ENCODE data around the gene F11.
"Not testable (repeated sequence)": the region's sequence is repeated elsewhere in the genome, so short reads cannot be mapped to it uniquely, and the experiment has no call there.

The F11 gene

DNA sequence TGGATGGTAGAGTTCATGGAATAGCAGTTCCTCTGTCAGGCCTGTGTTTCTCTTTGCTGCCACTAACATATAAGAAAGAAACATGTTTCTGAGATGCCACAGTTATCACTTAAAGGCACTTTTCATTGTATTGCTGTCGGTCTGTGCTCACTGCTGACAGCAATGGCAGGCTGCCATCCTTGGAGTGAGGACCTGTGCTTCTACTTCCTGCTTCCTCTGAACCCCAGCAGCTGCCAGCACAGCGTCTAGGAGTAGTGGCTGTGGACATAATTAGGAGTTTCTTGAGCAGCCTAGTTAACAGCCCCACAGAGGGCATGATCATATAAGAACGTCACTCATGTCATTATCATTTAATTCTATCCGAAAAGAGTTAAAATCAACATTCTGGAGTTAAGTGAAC lies 30.5 kb downstream of the F11 start:
- no peaks in the 10 kb centered on the region for H3K36me3 ChIP-seq (ENCODE audit: control insufficient read depth, insufficient read depth, low read length)
- H3K4me3 ChIP-seq (ENCODE audit: low read length) = no peak overlapping the region
- H3K4me1 ChIP-seq (ENCODE audit: control insufficient read depth, insufficient read depth, low read length) = no peaks in the 10 kb centered on the region
- H3K9ac ChIP-seq (ENCODE audit: low read length) = no peak overlapping the region
- H3K27ac ChIP-seq (ENCODE audit: low read depth, low read length) = no peak overlapping the region
- H3K27me3 ChIP-seq (ENCODE audit: control insufficient read depth, insufficient read depth, low read length) = no peaks in the 10 kb centered on the region

DNA sequence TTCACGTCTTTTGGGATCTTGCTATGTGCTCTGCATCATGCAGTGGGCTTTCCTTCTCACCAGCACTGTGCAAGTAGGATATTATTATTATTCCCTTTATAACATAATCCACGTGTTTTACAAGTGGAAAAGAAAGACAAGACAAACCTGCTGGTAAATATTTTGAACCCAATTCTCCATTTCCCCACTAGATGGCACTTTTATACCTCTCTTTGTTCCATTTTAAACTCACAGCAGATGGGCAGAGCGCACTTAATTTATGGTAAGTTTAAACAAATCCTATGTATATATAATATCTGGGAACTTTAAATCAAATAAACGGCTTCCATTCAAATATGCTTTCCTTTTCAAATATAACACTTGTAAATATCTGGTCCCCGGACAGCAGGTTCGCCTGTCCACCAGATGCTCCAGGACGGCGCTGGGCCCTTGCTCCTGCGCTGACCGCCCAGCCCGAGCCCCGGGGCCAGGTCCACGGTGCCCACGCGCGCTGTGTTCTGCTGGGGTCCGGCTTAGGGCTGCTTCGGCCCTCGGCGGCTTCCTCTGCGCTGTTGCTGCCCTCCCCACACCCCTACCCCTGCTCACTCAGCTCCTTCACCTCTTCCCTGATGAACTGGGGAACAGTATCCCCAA lies 31.1 kb downstream of the F11 start:
- Histone ChIP-seq H3K9ac (ENCODE audit: low read length) (no peak overlapping the region), H3K4me1 (ENCODE audit: control insufficient read depth, insufficient read depth, low read length) (no peaks in the 10 kb centered on the region), H3K36me3 (ENCODE audit: control insufficient read depth, insufficient read depth, low read length) (no peaks in the 10 kb centered on the region), H3K27me3 (ENCODE audit: control insufficient read depth, insufficient read depth, low read length) (no peaks in the 10 kb centered on the region), H3K4me3 (ENCODE audit: low read length) (no peak overlapping the region), H3K27ac (ENCODE audit: low read depth, low read length) (no peak overlapping the region)

- Histone ChIP-seq H3K27me3 (ENCODE audit: control insufficient read depth, insufficient read depth, low read length) (no peaks in the 10 kb centered on the region), H3K4me1 (ENCODE audit: control insufficient read depth, insufficient read depth, low read length) (no peaks in the 10 kb centered on the region), H3K27ac (ENCODE audit: low read depth, low read length) (no peak overlapping the region), H3K36me3 (ENCODE audit: control insufficient read depth, insufficient read depth, low read length) (no peaks in the 10 kb centered on the region), H3K9ac (ENCODE audit: low read length) (no peak overlapping the region), H3K4me3 (ENCODE audit: low read length) (no peak overlapping the region)
Observed at GRCh38 chr4:186298031-186298647, 32.1 kb downstream of the F11 start.

GRCh38 chr4:186299291-186299690 lies 33.3 kb downstream of the F11 start:
- no peak overlapping the region for H3K4me3 ChIP-seq (ENCODE audit: low read length)
- no peak overlapping the region for H3K9ac ChIP-seq (ENCODE audit: low read length)
- H3K27me3 ChIP-seq (ENCODE audit: control insufficient read depth, insufficient read depth, low read length) = no peaks in the 10 kb centered on the region
- H3K36me3 ChIP-seq (ENCODE audit: control insufficient read depth, insufficient read depth, low read length) = no peaks in the 10 kb centered on the region
- no peak overlapping the region for H3K27ac ChIP-seq (ENCODE audit: low read depth, low read length)
- H3K4me1 ChIP-seq (ENCODE audit: control insufficient read depth, insufficient read depth, low read length) = no peaks in the 10 kb centered on the region

GRCh38 chr4:186300659-186301390 lies 34.8 kb downstream of the F11 start:
- H3K9ac ChIP-seq (ENCODE audit: low read length) = no peak overlapping the region
- no peak overlapping the region for H3K27ac ChIP-seq (ENCODE audit: low read depth, low read length)
- H3K4me3 ChIP-seq (ENCODE audit: low read length) = no peak overlapping the region
- no peaks in the 10 kb centered on the region for H3K36me3 ChIP-seq (ENCODE audit: control insufficient read depth, insufficient read depth, low read length)
- no peaks in the 10 kb centered on the region for H3K27me3 ChIP-seq (ENCODE audit: control insufficient read depth, insufficient read depth, low read length)
- no peaks in the 10 kb centered on the region for H3K4me1 ChIP-seq (ENCODE audit: control insufficient read depth, insufficient read depth, low read length)

DNA sequence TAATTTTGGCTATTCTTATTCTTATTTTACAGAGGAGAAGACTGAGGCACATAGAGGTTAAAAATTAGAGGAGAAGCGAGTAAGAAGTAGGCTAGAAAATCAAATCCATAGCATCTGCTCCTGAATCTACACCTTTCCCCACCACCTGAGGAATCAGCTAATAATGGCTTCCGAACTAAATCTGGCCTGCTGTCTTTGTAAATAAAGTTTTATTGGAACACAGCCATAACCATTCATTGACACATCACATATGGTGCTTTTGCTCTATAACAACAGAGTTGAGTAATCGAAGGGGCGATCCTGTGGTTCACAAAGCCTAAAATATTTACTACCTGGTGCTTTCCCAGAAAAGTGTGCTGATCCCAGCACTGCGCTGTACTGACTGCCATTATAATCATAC lies 38.2 kb downstream of the F11 start:
- Histone ChIP-seq H3K36me3 (ENCODE audit: control insufficient read depth, insufficient read depth, low read length) (no peaks in the 10 kb centered on the region), H3K9ac (ENCODE audit: low read length) (no peak overlapping the region), H3K27me3 (ENCODE audit: control insufficient read depth, insufficient read depth, low read length) (no peaks in the 10 kb centered on the region), H3K4me1 (ENCODE audit: control insufficient read depth, insufficient read depth, low read length) (peaks cover 5% of the 10 kb centered on the region), H3K4me3 (ENCODE audit: low read length) (no peak overlapping the region), H3K27ac (ENCODE audit: low read depth, low read length) (no peak overlapping the region)

DNA sequence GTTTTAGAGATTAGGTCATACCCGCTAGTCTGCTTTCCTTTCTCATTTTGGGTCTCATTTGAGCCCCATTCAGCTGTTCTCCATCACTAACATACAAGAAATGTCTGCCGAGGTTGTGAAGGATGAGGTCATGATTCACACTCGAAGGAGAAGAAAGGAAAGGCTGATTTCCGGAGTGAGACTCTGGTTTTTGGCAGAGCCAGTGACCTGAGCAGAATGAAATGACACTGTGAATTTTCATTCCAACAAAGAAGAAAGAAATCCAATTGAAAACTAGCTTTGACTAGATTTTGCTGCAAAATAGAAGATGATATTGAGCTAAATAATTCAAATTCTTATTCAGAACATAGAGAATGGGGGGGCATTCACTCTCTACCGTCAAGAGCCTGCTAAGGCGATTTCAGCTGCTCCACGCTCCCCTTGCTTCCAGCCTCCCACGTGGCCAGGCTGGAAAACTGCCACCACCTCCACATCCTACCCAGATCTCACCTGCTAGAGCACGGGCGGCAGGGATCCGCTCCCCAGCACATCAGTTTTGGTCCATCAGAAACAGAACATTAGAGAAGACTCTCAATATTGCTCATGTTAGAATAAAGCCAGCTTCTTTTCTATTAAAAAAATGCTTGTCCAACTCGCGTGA lies 39.0 kb downstream of the F11 start:
- H3K27me3 ChIP-seq (ENCODE audit: control insufficient read depth, insufficient read depth, low read length) = no peaks in the 10 kb centered on the region
- H3K27ac ChIP-seq (ENCODE audit: low read depth, low read length) = no peak overlapping the region
- H3K36me3 ChIP-seq (ENCODE audit: control insufficient read depth, insufficient read depth, low read length) = no peaks in the 10 kb centered on the region
- H3K4me1 ChIP-seq (ENCODE audit: control insufficient read depth, insufficient read depth, low read length) = peaks cover 5% of the 10 kb centered on the region
- H3K9ac ChIP-seq (ENCODE audit: low read length) = no peak overlapping the region
- no peak overlapping the region for H3K4me3 ChIP-seq (ENCODE audit: low read length)

DNA sequence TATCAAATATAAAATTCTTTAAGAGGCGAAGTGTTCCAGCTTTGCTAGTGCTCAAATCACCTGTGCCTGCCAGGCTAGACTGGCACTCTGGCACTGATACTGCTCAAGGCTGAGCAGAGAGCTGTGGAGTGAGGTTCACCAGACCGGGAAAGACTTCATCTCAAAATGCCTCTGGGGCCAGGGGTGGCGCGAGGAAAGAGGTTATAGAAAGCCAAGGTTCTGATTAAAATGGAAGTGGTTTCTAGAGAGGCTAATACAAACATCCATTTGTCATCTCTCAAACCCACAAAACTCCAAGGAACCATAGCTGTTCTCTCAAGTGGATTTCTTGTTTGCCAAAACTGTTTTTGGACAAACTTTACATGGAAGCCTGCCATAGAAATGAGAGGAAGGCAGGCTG lies 41.5 kb downstream of the F11 start:
- Histone ChIP-seq H3K36me3 (ENCODE audit: control insufficient read depth, insufficient read depth, low read length) (no peaks in the 10 kb centered on the region), H3K9ac (ENCODE audit: low read length) (no peak overlapping the region), H3K27me3 (ENCODE audit: control insufficient read depth, insufficient read depth, low read length) (no peaks in the 10 kb centered on the region), H3K4me1 (ENCODE audit: control insufficient read depth, insufficient read depth, low read length) (peaks cover 5% of the 10 kb centered on the region), H3K4me3 (ENCODE audit: low read length) (no peak overlapping the region), H3K27ac (ENCODE audit: low read depth, low read length) (no peak overlapping the region)

DNA sequence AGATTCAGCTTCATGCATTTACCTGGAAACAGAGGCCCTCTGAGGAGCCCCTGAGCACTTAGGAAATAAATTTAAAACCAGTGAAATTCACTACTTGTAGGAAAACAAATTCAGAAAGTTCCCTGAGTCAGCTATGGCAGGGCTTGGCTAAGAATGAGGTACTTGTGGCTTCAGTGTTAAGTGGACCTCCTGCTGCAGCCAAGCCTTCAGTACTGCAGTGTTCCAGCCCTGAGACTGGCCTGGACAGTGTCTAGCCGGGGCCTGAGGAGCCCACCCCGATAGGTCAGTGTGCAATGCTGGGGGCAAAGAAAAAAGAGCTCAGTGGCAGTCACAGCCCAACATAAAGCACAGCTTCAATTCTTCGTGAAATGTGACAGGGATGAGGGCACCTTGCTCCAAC lies 41.9 kb downstream of the F11 start:
- no peak overlapping the region for H3K4me3 ChIP-seq (ENCODE audit: low read length)

GRCh38 chr4:186318481-186318880 lies 52.5 kb downstream of the F11 start:
- H3K4me3 ChIP-seq (ENCODE audit: low read length) = no peak overlapping the region
- H3K36me3 ChIP-seq (ENCODE audit: control insufficient read depth, insufficient read depth, low read length) = no peaks in the 10 kb centered on the region
- H3K27me3 ChIP-seq (ENCODE audit: control insufficient read depth, insufficient read depth, low read length) = no peaks in the 10 kb centered on the region
- no peaks in the 10 kb centered on the region for H3K4me1 ChIP-seq (ENCODE audit: control insufficient read depth, insufficient read depth, low read length)
- no peak overlapping the region for H3K27ac ChIP-seq (ENCODE audit: low read depth, low read length)
- H3K9ac ChIP-seq (ENCODE audit: low read length) = no peak overlapping the region

More for the DNA sequence above, 41.9 kb downstream of the F11 start:
- Histone ChIP-seq H3K36me3 (ENCODE audit: control insufficient read depth, insufficient read depth, low read length) (no peaks in the 10 kb centered on the region), H3K27ac (ENCODE audit: low read depth, low read length) (no peak overlapping the region), H3K27me3 (ENCODE audit: control insufficient read depth, insufficient read depth, low read length) (no peaks in the 10 kb centered on the region), H3K9ac (ENCODE audit: low read length) (no peak overlapping the region), H3K4me1 (ENCODE audit: control insufficient read depth, insufficient read depth, low read length) (peaks cover 5% of the 10 kb centered on the region)

DNA sequence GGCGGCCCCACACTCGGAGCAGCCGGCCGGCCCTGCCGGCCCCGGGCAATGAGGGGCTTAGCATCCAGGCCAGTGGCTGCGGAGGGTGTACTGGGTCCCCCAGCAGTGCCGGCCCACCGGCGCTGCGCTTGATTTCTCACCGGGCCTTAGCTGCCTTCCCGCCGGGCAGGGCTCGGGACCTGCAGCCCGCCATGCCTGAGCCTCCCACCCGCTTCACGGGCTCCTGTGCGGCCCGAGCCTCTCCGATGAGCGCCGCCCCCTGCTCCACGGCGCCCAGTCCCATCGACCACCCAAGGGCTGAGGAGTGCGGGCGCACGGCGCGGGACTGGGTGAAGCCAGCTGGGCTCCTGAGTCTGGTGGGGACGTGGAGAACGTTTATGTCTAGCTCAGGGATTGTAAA lies 58.7 kb downstream of the F11 start:
- H3K4me3 ChIP-seq (ENCODE audit: low read length); H3K27me3 ChIP-seq (ENCODE audit: control insufficient read depth, insufficient read depth, low read length); H3K36me3 ChIP-seq (ENCODE audit: control insufficient read depth, insufficient read depth, low read length); H3K9ac ChIP-seq (ENCODE audit: low read length); H3K27ac ChIP-seq (ENCODE audit: low read depth, low read length); H3K4me1 ChIP-seq (ENCODE audit: control insufficient read depth, insufficient read depth, low read length): not testable (repeated sequence)

- Histone ChIP-seq H3K9ac (ENCODE audit: low read length) (no peak overlapping the region), H3K36me3 (ENCODE audit: control insufficient read depth, insufficient read depth, low read length) (no peaks in the 10 kb centered on the region), H3K4me1 (ENCODE audit: control insufficient read depth, insufficient read depth, low read length) (no peaks in the 10 kb centered on the region), H3K27me3 (ENCODE audit: control insufficient read depth, insufficient read depth, low read length) (no peaks in the 10 kb centered on the region), H3K27ac (ENCODE audit: low read depth, low read length) (no peak overlapping the region), H3K4me3 (ENCODE audit: low read length) (no peak overlapping the region)
Observed at GRCh38 chr4:186326391-186326790, 60.4 kb downstream of the F11 start.

All from rectal smooth muscle tissue (tissue), 1 donor.